ENCODE data around the gene ZNF652.

GRCh38 chr17:49343273-49343672 lies 18.8 kb downstream of the ZNF652 start:
- TF ChIP-seq PATZ1 (CRISPR knock-in tag; IDR thresholded peaks at IDR 0.05; ENCODE audit: borderline replicate concordance) (no peak), SNAI2 (CRISPR knock-in tag; IDR thresholded peaks at IDR 0.05) (no peak), ZNF8 (CRISPR knock-in tag; IDR thresholded peaks at IDR 0.05) (no peak), CREB5 (CRISPR knock-in tag; IDR thresholded peaks at IDR 0.05; ENCODE audit: low read depth) (no peak), ZC3H10 (CRISPR knock-in tag; IDR thresholded peaks at IDR 0.05) (no peak), ARNTL (CRISPR knock-in tag; IDR thresholded peaks at IDR 0.05; ENCODE audit: borderline replicate concordance, low read depth) (no peak), PPARA (CRISPR knock-in tag; IDR thresholded peaks at IDR 0.05; ENCODE audit: borderline replicate concordance) (no peak), OSR1 (CRISPR knock-in tag; IDR thresholded peaks at IDR 0.05) (no peak), BACH2 (CRISPR knock-in tag; IDR thresholded peaks at IDR 0.05; ENCODE audit: borderline replicate concordance) (no peak)
